ENCODE results near the gene ATG4B.

- TF ChIP-seq CTCF (IDR thresholded peaks at IDR 0.05) (no peak), POLR2A (IDR thresholded peaks at IDR 0.05) (no peak)
Measured at GRCh38 chr2:241602720-241603119, 34.8 kb upstream of the ATG4B start.

Data from ovary (tissue), 3 donors.